Astrocyte of the cerebellum (primary cell): Measurements from ENCODE around the gene ALS2CL.

Experiments
- DNase-seq: peaks from one replicate; pipeline ENCODE4 v3.0.0-alpha.2; 2011; ENCODE audit warnings: low read depth
- H3K4me3 ChIP-seq: 2 replicates; pipeline ENCODE4 v1.5.1; 2011; ENCODE audit warnings: mild to moderate bottlenecking, low read depth, low read length, moderate library complexity
- CTCF ChIP-seq: IDR thresholded peaks from 2 replicates; pipeline ENCODE4 v1.5.1; 2012; ENCODE audit warnings: low read length, low read depth, moderate library complexity, mild to moderate bottlenecking; ENCODE audit errors: missing control alignments
- in situ Hi-C: cut with HindIII; loops from 2 replicates; pipeline ENCODE4 v1.10.0; 2017; ENCODE audit warnings: low sequenced_read_pairs

The ALS2CL gene

GRCh38 chr3:46685446-46685845, 8.0 kb downstream of the ALS2CL start:
- in situ Hi-C loops, result loop anchor here (25.0 kb wide), 1 partner anchor 102 kb away; no protein-coding TSS in a partner anchor
- no peak for TF ChIP-seq CTCF
- no peak for DNase-seq
- no peak overlapping the region for H3K4me3 ChIP-seq

- TF ChIP-seq CTCF, result no peak
- in situ Hi-C loops, result loop anchor here (25.0 kb wide), 1 partner anchor 102 kb away; no protein-coding TSS in a partner anchor
- no peak overlapping the region for H3K4me3 ChIP-seq
- DNase-seq, result no peak
Observed at GRCh38 chr3:46684891-46685290, 8.6 kb downstream of the ALS2CL start.

GRCh38 chr3:46682974-46683373, 10.5 kb downstream of the ALS2CL start:
- H3K4me3 ChIP-seq, result no peak overlapping the region
- in situ Hi-C loops, result loop anchor here (25.0 kb wide), 1 partner anchor 104 kb away; no protein-coding TSS in a partner anchor
- no peak for TF ChIP-seq CTCF
- no peak for DNase-seq

- TF ChIP-seq CTCF, result no peak
- DNase-seq, result no peak
- no peak overlapping the region for H3K4me3 ChIP-seq
- in situ Hi-C loops, result loop anchor here (25.0 kb wide), 1 partner anchor 105 kb away; no protein-coding TSS in a partner anchor
Observed at GRCh38 chr3:46681856-46682540, 11.5 kb downstream of the ALS2CL start.

GRCh38 chr3:46681387-46681786, 12.1 kb downstream of the ALS2CL start:
- TF ChIP-seq CTCF, result no peak
- no peak for DNase-seq
- H3K4me3 ChIP-seq, result no peak overlapping the region
- in situ Hi-C loops, result loop anchor here (25.0 kb wide), 1 partner anchor 106 kb away; no protein-coding TSS in a partner anchor

GRCh38 chr3:46680298-46680826, 13.1 kb downstream of the ALS2CL start:
- H3K4me3 ChIP-seq, result no peak overlapping the region
- in situ Hi-C loops, result loop anchor here (25.0 kb wide), 1 partner anchor 107 kb away; no protein-coding TSS in a partner anchor
- no peak for DNase-seq
- TF ChIP-seq CTCF, result no peak
